GM10248 (cell line): ENCODE data around the gene PDE4A.
"Not testable (repeated sequence)": the region's sequence is repeated elsewhere in the genome, so short reads cannot be mapped to it uniquely, and the experiment has no call there.

ENCODE experiments used
- CTCF ChIA-PET: fragments of 300-600 bp; sonication (Branson Sonifier 250); formaldehyde crosslinking; extraction: SDS; loops from one replicate; lab custom pipeline; 2021; ENCODE audit warnings: antibody characterized with exemption; lab: Yijun Ruan, JAX
- POLR2A ChIA-PET: fragments of 350-650 bp; sonication (Branson Sonifier 250); formaldehyde crosslinking; extraction: SDS; loops from one replicate; lab custom pipeline; 2020; ENCODE audit warnings: antibody characterized with exemption; lab: Yijun Ruan, JAX
- DNase-seq: peaks from one replicate; pipeline ENCODE4 v3.0.0; 2012; ENCODE audit errors: extremely low spot score
- TF ChIP-seq, protein P1 (sequence below): IDR thresholded peaks from 2 replicates; pipeline ENCODE4 v1.5.1; 2012; ENCODE audit warnings: mild to moderate bottlenecking, low read depth; ENCODE audit errors: extremely low read depth, missing control alignments, control extremely low read depth

The PDE4A gene

DNA sequence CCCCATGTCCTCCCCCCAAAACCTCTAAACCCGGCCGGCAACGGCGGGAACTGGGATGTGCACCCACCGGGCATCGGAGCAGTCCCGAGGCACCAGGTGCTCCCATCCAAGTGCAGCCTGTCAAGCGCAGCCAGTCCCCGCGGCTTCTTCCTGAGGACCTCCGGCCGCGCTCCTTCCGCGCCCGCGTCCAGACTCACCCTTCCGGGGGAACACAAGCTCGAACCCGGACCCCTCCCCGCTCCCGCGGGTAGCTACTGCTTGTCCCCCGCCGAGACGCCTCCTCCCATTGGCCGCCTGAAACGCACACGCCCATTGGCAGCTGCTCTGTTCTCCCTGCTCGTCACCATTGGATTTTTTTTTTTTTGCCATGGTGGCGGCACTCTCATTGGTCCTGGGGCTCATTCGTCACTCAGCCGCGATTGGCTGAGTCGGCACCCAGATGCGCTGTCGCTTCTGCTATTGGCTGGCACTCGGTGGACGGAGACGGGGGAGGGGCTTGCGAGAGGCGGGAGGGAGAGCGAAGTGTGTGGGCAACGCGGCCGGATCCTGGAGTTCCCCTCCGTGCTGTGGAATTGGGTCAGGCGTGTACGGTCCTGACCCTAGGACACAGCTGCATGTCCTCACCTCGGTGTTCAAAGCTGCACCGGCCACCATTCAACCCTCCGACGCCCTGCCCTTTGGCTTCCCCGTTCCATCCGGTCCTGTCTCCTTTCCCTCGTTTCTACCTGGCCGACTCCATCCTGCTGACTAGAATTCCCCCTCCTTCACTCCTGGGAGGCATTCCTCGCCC lies 39.8 kb upstream of the PDE4A start, which contains the start of gene TYK2:
Gene TYK2, minus strand, starts transcription at position 260 of the 790 bp plus-strand sequence. CDS start 2,166 bp downstream, outside the sequence.
- ChIA-PET CTCF (interaction anchor here (0.8 to 12.2 kb wide), 11 partner anchors 8 to 450 kb away, joined by 3 to 484 read pairs (median 3); partner anchors contain the start of gene ICAM1), POLR2A (interaction anchor here (0.6 to 1.6 kb wide), 6 partner anchors 35 to 597 kb away, joined by 3 to 20 read pairs (median 5); partner anchors contain the start of genes ICAM1 and ICAM5)
- TF ChIP-seq, protein P1, sequence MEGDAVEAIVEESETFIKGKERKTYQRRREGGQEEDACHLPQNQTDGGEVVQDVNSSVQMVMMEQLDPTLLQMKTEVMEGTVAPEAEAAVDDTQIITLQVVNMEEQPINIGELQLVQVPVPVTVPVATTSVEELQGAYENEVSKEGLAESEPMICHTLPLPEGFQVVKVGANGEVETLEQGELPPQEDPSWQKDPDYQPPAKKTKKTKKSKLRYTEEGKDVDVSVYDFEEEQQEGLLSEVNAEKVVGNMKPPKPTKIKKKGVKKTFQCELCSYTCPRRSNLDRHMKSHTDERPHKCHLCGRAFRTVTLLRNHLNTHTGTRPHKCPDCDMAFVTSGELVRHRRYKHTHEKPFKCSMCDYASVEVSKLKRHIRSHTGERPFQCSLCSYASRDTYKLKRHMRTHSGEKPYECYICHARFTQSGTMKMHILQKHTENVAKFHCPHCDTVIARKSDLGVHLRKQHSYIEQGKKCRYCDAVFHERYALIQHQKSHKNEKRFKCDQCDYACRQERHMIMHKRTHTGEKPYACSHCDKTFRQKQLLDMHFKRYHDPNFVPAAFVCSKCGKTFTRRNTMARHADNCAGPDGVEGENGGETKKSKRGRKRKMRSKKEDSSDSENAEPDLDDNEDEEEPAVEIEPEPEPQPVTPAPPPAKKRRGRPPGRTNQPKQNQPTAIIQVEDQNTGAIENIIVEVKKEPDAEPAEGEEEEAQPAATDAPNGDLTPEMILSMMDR, result no peak
- peak; percentile 100 for DNase-seq

DNA sequence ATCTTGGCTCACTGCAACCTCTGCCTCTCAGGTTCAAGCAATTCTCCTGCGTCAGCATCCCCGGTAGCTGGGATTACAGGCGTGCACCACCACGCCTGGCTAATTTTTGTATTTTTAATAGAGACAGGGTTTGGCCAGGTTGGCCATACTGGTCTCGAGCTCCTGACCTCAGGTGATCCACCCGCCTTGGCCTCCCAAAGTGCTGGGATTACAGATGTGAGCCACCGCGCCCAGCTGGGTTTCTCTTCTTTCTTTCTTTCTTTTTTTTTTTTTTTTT lies 37.2 kb upstream of the PDE4A start:
- DNase-seq, result not testable (repeated sequence)
- CTCF ChIA-PET, result interaction anchor here (1.2 to 12.2 kb wide), 4 partner anchors 12 to 119 kb away, joined by 3 to 484 read pairs (median 3); partner anchors contain the start of gene ICAM1
- POLR2A ChIA-PET, result interaction anchor here (0.7 to 1.8 kb wide), 2 partner anchors 107 to 112 kb away, joined by 6 to 12 read pairs; partner anchors contain the start of gene ICAM1

DNA sequence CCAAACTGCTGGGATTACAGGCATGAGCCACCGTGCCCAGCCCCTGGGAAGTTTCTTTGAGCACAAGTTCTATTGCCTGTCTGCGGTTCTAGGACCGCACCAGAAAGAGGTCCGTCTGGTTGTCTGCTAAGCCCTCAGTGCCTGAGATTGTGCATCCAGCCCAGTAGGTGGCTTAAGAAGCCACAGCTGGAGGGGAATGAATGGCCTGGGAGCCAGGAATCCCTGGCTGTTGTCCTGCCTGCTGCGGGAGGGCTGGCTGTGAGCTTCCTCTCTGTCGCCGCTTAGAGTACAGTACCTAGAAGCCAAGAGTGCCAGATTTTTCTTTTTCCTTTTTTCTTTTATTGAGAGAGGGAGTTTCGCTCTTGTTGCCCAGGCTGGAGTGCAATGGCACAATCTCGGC lies 35.8 kb upstream of the PDE4A start:
- CTCF ChIA-PET, result interaction anchor here (1.6 to 12.2 kb wide), 2 partner anchors 10 to 120 kb away, joined by 3 to 484 read pairs; partner anchors contain the start of gene ICAM1
- DNase-seq, result no peak
- POLR2A ChIA-PET, result no interaction called here
- TF ChIP-seq, protein P1, result no peak

DNA sequence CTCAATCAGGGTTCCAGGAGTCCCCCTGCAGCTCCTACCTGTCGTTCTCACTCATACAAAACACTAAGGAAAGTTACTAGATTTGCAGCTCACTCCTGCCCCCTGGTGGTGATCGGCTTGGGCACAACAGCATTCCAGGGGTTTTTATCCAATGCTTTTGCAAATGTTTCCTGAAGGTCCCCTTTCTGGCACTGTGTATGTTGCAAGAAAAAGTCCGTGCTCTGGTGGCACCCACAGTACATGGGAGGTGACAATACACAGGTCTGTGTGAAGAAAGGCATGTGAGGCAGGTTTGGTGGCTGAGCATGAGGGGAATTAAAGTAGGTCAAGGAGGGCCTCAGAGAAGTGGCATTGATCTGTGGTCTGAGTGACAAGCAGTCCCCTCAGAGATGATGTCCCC lies 31.4 kb upstream of the PDE4A start:
- peak; percentile 66 for DNase-seq
- POLR2A ChIA-PET, result interaction anchor here (0.6 to 3.0 kb wide), 3 partner anchors 16 to 130 kb away, joined by 5 to 22 read pairs (median 6); partner anchors contain the start of gene ICAM1
- TF ChIP-seq, protein P1, result peak; percentile 88
- CTCF ChIA-PET, result interaction anchor here (0.7 to 12.2 kb wide), 51 partner anchors 10 to 485 kb away, joined by 3 to 484 read pairs (median 5); partner anchors contain the start of genes CDC37, DNMT1, ICAM1 and ICAM4

DNA sequence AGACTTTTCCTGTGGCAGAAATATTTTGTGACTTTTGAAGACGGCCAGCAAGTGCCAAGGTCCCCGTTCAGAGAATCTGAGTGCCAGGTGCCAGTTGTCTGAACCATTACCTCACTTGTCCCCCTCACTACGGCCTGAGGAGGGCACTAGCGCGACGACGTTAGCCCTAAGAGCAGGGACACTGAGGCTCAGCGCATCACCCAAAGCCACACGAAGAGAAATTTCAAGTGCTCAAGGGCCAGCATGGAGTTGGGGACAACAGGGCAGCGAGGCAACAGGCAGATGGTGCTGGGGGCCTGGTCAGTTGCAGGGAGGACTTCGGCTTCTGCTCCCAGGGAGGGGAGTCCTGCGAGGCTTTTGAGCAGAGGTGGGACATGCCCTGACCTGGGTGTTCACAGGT lies 30.5 kb upstream of the PDE4A start:
- TF ChIP-seq, protein P1, result peak; percentile 15
- no peak for DNase-seq
- ChIA-PET POLR2A (interaction anchor here (0.7 to 3.0 kb wide), 2 partner anchors 120 to 515 kb away, joined by 3 to 22 read pairs; partner anchors contain the start of gene ICAM1), CTCF (interaction anchor here (0.8 to 29.5 kb wide), 28 partner anchors 8 to 486 kb away, joined by 3 to 979 read pairs (median 8); partner anchors contain the start of genes CDC37, ICAM1, ICAM5 and PDE4A)

DNA sequence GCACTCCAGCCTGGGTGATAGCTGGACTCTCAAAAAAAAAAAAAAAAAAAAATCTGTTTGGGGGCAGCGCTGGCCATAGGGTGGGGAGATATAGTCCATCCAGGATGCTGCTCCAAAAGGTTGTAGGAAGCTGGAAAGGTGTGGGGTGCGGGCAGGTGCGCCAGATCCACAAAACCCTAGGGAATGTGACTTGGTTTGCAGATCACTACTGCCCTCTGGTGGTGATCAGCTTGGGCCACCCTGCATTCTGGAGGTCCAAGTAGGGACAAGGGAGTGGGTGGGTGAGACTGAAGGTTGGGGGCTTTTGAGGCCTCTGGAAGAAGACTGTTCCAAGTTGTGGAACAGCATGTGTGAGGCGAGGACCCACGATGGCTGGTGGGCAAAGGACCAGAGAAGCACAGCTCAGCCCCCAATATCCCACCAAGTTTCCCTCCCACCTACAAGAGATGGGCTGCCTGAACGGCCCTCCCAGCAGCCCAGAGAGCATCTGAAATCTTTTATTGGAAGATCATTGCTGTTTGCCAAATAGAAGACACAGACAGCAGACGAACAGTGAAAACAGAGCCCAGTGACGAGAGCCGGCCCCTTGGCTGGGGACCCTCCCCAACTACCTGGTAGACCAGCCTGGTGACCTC lies 29.6 kb upstream of the PDE4A start:
- POLR2A ChIA-PET, result interaction anchor here (0.5 to 3.1 kb wide), 3 partner anchors 113 to 516 kb away, joined by 3 to 20 read pairs (median 5); partner anchors contain the start of gene ICAM1
- TF ChIP-seq, protein P1, result peak; percentile 97
- DNase-seq, result peak; percentile 74
- CTCF ChIA-PET, result interaction anchor here (0.8 to 29.5 kb wide), 22 partner anchors 9 to 465 kb away, joined by 3 to 979 read pairs (median 4); partner anchors contain the start of genes CDC37, FDX2, ICAM1 and ICAM5
